Ascending aorta (tissue), 2 donors: ENCODE data around the gene OLIG2. TPM values are rescaled to one million over a fixed set of nuclear protein-coding genes. Genes with fewer than 3 reads are reported as not detected.
A peak's percentile ranks its signal among the peaks of the same experiment; 100 is the strongest.

Source experiments
- DNase-seq, 2 donors: peaks; one replicate each; pipeline ENCODE4 v3.0.0-alpha.2; 2019; ENCODE audit warnings: low spot score in 2 of 2
- H3K27ac ChIP-seq, 2 donors: fragments of 200-600 bp; sonication (generic); one replicate each; pipeline ENCODE4 v1.5.1; 2016 to 2017; ENCODE audit warnings: mild to moderate bottlenecking in 1 of 2
- H3K27me3 ChIP-seq: fragments of 200-600 bp; sonication (generic); one replicate; pipeline ENCODE4 v1.5.1; 2017
- H3K36me3 ChIP-seq, 2 donors: fragments of 200-600 bp; sonication (generic); one replicate each; pipeline ENCODE4 v1.5.1; 2016
- H3K4me1 ChIP-seq, 2 donors: fragments of 200-600 bp; sonication (generic); one replicate each; pipeline ENCODE4 v1.5.1; 2016 to 2017; ENCODE audit warnings: mild to moderate bottlenecking in 1 of 2
- H3K4me3 ChIP-seq, 2 donors: fragments of 200-600 bp; sonication (generic); one replicate each; pipeline ENCODE4 v1.5.1; 2016 to 2017; ENCODE audit warnings: mild to moderate bottlenecking in 1 of 2
- H3K9me3 ChIP-seq, 2 donors: fragments of 200-600 bp; sonication (generic); one replicate each; pipeline ENCODE4 v1.5.1; 2016
- intact Hi-C: fragments of 100-400 bp; cut with DNase I; formaldehyde crosslinking; loops from one replicate; pipeline ENCODE4 v1.15.1; 2023
- total RNA-seq: library from RNA; depleted of rRNA; stranded (reverse); fragments of >200 nt; gene quantifications from one replicate; pipeline ENCODE4 v1.1.0, GENCODE V29; 2016
- TF ChIP-seq, protein P1 (sequence below), 3 experiments: fragments of 200-600 bp in 2 of 3; fragments of 450-650 bp in 1 of 3; sonication (generic) in 2 of 3; IDR thresholded peaks; one replicate each; pipeline ENCODE4 v1.5.1; 2016 to 2019; ENCODE audit warnings: antibody characterized with exemption in 3 of 3, mild to moderate bottlenecking in 1 of 3, moderate library complexity in 1 of 3

The OLIG2 gene
- total RNA-seq, 1 donor from 2014 or later: not detected

DNA sequence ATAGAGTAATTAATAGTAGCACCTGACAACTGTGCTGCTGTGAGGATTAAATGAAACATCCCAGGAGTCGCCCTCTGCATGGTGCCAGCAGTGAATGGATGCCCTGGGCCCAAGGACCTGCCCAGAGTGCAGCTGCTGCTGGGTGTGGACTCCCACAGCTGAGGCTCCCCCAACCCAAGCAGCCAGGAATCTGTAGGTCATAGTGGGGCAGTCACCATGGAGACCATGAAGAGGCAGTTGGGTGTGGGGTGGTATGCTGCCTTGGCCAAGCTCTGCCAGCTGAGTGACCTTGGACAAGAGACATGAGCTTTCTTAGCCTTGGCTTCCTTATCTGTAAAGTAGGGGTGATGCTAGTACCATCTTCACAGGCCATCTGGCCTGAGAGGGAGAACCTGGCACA, 9.4 kb downstream of the OLIG2 start:
- H3K27ac ChIP-seq: no peak overlapping the region
- intact Hi-C loops: no loop called here
- no peak for DNase-seq
- no peak overlapping the region for H3K4me3 ChIP-seq
- H3K36me3 ChIP-seq: no peaks in the 10 kb centered on the region
- no peaks in the 10 kb centered on the region for H3K9me3 ChIP-seq
- H3K27me3 ChIP-seq: no peaks in the 10 kb centered on the region
- TF ChIP-seq, protein P1, sequence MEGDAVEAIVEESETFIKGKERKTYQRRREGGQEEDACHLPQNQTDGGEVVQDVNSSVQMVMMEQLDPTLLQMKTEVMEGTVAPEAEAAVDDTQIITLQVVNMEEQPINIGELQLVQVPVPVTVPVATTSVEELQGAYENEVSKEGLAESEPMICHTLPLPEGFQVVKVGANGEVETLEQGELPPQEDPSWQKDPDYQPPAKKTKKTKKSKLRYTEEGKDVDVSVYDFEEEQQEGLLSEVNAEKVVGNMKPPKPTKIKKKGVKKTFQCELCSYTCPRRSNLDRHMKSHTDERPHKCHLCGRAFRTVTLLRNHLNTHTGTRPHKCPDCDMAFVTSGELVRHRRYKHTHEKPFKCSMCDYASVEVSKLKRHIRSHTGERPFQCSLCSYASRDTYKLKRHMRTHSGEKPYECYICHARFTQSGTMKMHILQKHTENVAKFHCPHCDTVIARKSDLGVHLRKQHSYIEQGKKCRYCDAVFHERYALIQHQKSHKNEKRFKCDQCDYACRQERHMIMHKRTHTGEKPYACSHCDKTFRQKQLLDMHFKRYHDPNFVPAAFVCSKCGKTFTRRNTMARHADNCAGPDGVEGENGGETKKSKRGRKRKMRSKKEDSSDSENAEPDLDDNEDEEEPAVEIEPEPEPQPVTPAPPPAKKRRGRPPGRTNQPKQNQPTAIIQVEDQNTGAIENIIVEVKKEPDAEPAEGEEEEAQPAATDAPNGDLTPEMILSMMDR (IDR thresholded peaks at IDR 0.05): no peak
- no peaks in the 10 kb centered on the region for H3K4me1 ChIP-seq

- TF ChIP-seq, protein P1 (IDR thresholded peaks at IDR 0.05): no peak
These were observed 10.9 kb downstream of the OLIG2 start for GRCh38 chr21:33036430-33037162.

DNA sequence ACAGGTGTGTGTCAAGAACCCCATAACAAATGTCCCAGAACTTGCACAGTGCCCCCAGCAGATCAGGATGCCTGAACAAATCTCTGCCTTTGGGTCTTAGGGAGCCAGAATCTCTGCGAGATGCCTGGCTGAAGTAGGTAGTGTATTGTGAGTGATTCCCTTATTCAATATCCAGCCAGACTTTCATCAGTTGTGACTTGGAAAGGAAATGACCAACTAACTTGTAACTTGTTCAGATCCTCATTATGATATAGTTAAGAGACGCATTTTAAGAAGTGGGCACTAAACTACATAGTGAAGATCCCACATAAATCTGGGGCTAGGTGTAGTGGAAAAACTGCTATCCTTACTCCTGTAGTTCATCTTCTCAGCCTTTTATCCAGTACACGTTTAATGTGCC, 11.8 kb downstream of the OLIG2 start:
- DNase-seq: no peak
- no peaks in the 10 kb centered on the region for H3K4me1 ChIP-seq
- no peak overlapping the region for H3K4me3 ChIP-seq
- no peaks in the 10 kb centered on the region for H3K36me3 ChIP-seq
- H3K27ac ChIP-seq: no peak overlapping the region
- intact Hi-C loops: no loop called here
- H3K9me3 ChIP-seq: no peaks in the 10 kb centered on the region
- TF ChIP-seq, protein P1 (IDR thresholded peaks at IDR 0.05): no peak
- H3K27me3 ChIP-seq: no peaks in the 10 kb centered on the region

More at GRCh38 chr21:33036430-33037162, 10.9 kb downstream of the OLIG2 start:
- intact Hi-C loops: no loop called here
- no peak overlapping the region for H3K4me3 ChIP-seq
- no peaks in the 10 kb centered on the region for H3K4me1 ChIP-seq
- peak in 1 of 2 donors; percentile 14 for DNase-seq
- H3K27me3 ChIP-seq: no peaks in the 10 kb centered on the region
- H3K36me3 ChIP-seq: no peaks in the 10 kb centered on the region
- H3K9me3 ChIP-seq: no peaks in the 10 kb centered on the region
- no peak overlapping the region for H3K27ac ChIP-seq

- TF ChIP-seq, protein P1 (IDR thresholded peaks at IDR 0.05): no peak
- no peaks in the 10 kb centered on the region for H3K9me3 ChIP-seq
- H3K27me3 ChIP-seq: no peaks in the 10 kb centered on the region
- H3K4me3 ChIP-seq: no peak overlapping the region
- no peaks in the 10 kb centered on the region for H3K36me3 ChIP-seq
- intact Hi-C loops: no loop called here
- DNase-seq: no peak
- no peaks in the 10 kb centered on the region for H3K4me1 ChIP-seq
- H3K27ac ChIP-seq: no peak overlapping the region
These were observed 13.8 kb downstream of the OLIG2 start for GRCh38 chr21:33039536-33039935.

- H3K27me3 ChIP-seq: no peaks in the 10 kb centered on the region
- H3K36me3 ChIP-seq: no peaks in the 10 kb centered on the region
- DNase-seq: no peak
- no peak overlapping the region for H3K4me3 ChIP-seq
- H3K9me3 ChIP-seq: no peaks in the 10 kb centered on the region
- H3K27ac ChIP-seq: no peak overlapping the region
- H3K4me1 ChIP-seq: no peaks in the 10 kb centered on the region
- TF ChIP-seq, protein P1 (IDR thresholded peaks at IDR 0.05): no peak
- intact Hi-C loops: no loop called here
These were observed 14.5 kb downstream of the OLIG2 start for GRCh38 chr21:33040215-33040614.
